GM23338 (cell line): ENCODE measurements around the gene CLDN6. TPM values are rescaled to one million over a fixed set of nuclear protein-coding genes. Genes with fewer than 3 reads are reported as not detected.

Experiments used
- ATAC-seq: fragments of 200-7000 bp; cut with Tn5 transposase; 3 replicates; pipeline ENCODE4 v1.9.1; 2020
- DNase-seq: peaks from one replicate; pipeline ENCODE4 v3.0.0-alpha.2; 2015; ENCODE audit warnings: low spot score
- H2AFZ ChIP-seq: fragments of 200-600 bp; sonication (generic); 2 replicates; pipeline ENCODE4 v1.8.0; 2016; ENCODE audit warnings: antibody characterized with exemption, mild to moderate bottlenecking, moderate library complexity
- H3F3A ChIP-seq: fragments of 200-600 bp; sonication (generic); replicated peaks from 2 replicates; pipeline ENCODE4 v1.8.0; 2017; ENCODE audit warnings: antibody characterized with exemption, mixed run types, low read depth
- H3K27ac ChIP-seq: fragments of 200-600 bp; sonication (generic); 2 replicates; pipeline ENCODE4 v1.6.1; 2016; ENCODE audit warnings: low read depth
- H3K27me3 ChIP-seq: fragments of 200-600 bp; sonication (generic); 2 replicates; pipeline ENCODE4 v1.8.0; 2016; ENCODE audit warnings: mild to moderate bottlenecking, mixed run types, moderate library complexity; ENCODE audit not compliant: insufficient read depth
- H3K36me3 ChIP-seq: fragments of 200-600 bp; sonication (generic); 2 replicates; pipeline ENCODE4 v1.8.0; 2016; ENCODE audit warnings: mild to moderate bottlenecking; ENCODE audit not compliant: insufficient read depth
- H3K4me1 ChIP-seq: fragments of 200-600 bp; sonication (generic); 2 replicates; pipeline ENCODE4 v1.8.0; 2016; ENCODE audit warnings: mild to moderate bottlenecking, moderate library complexity; ENCODE audit not compliant: insufficient read depth
- H3K4me2 ChIP-seq: fragments of 200-600 bp; sonication (generic); 2 replicates; pipeline ENCODE4 v1.7.1; 2017; ENCODE audit warnings: mixed run types
- H3K4me3 ChIP-seq: fragments of 200-600 bp; sonication (generic); 2 replicates; pipeline ENCODE4 v1.6.1; 2016; ENCODE audit warnings: mixed run types
- H3K79me2 ChIP-seq: fragments of 200-600 bp; sonication (generic); replicated peaks from 2 replicates; pipeline ENCODE4 v1.8.0; 2017; ENCODE audit warnings: mild to moderate bottlenecking; ENCODE audit not compliant: insufficient read depth
- H3K9me2 ChIP-seq: fragments of 200-600 bp; sonication (generic); 2 replicates; pipeline ENCODE4 v1.8.0; 2017; ENCODE audit not compliant: insufficient read depth
- H4K20me1 ChIP-seq: fragments of 200-600 bp; sonication (generic); replicated peaks from 2 replicates; pipeline ENCODE4 v1.8.0; 2017; ENCODE audit warnings: mild to moderate bottlenecking; ENCODE audit not compliant: insufficient read depth
- H3K27ac Mint-ChIP-seq: 2 replicates; pipeline ENCODE4 v1.8.0; 2020; ENCODE audit warnings: inconsistent platforms, mild to moderate bottlenecking, moderate library complexity, mixed read lengths
- H3K27me3 Mint-ChIP-seq: 3 replicates; pipeline ENCODE4 v1.8.0; 2022; ENCODE audit warnings: low read depth, mild to moderate bottlenecking, moderate library complexity, mixed read lengths, inconsistent platforms; ENCODE audit not compliant: insufficient read depth, poor library complexity
- H3K36me3 Mint-ChIP-seq: 3 replicates; pipeline ENCODE4 v1.8.0; 2021; ENCODE audit warnings: low read depth, mild to moderate bottlenecking, inconsistent platforms, moderate library complexity, mixed read lengths
- H3K4me1 Mint-ChIP-seq: 3 replicates; pipeline ENCODE4 v1.8.0; 2020; ENCODE audit warnings: mild to moderate bottlenecking, inconsistent platforms, mixed read lengths
- H3K4me3 Mint-ChIP-seq: 3 replicates; pipeline ENCODE4 v1.8.0; 2021; ENCODE audit warnings: moderate library complexity, mild to moderate bottlenecking, inconsistent platforms, mixed read lengths
- H3K9me3 Mint-ChIP-seq: 3 replicates; pipeline ENCODE4 v1.8.0; 2020; ENCODE audit warnings: moderate library complexity, mild to moderate bottlenecking, inconsistent platforms, mixed read lengths
- JUNB ChIP-seq: IDR thresholded peaks from one replicate; pipeline ENCODE4 v1.6.1; 2016; ENCODE audit warnings: antibody characterized with exemption; ENCODE audit not compliant: unreplicated experiment
- POLR2AphosphoS5 ChIP-seq: IDR thresholded peaks from 2 replicates; pipeline ENCODE4 v1.6.1; 2016; ENCODE audit warnings: antibody characterized with exemption, low read depth
- ZNF114 ChIP-seq: fragments of 250-450 bp; sonication (Bioruptor Pico); IDR thresholded peaks from 2 replicates; pipeline ENCODE4 v1.5.0; 2020; ENCODE audit warnings: mild to moderate bottlenecking, moderate library complexity
- ZNF331 ChIP-seq: fragments of 250-450 bp; sonication (Bioruptor Pico); IDR thresholded peaks from 2 replicates; pipeline ENCODE4 v1.5.0; 2020; ENCODE audit warnings: low read depth, mild to moderate bottlenecking, moderate library complexity
- polyA plus RNA-seq: library from polyadenylated mRNA; unstranded; fragments of >200 nt; fragmentation: Nextera tagmentation; extraction: Ambion mirVana; gene quantifications from 2 replicates; pipeline ENCODE4 v1.2.1, GENCODE V29; 2016
- total RNA-seq: library from RNA; depleted of rRNA; stranded (reverse); fragments of >200 nt; shearing (Covaris generic); gene quantifications from 2 replicates; pipeline ENCODE4 v1.2.3, GENCODE V29; 2014
- TF ChIP-seq, protein P1 (sequence below), 2 experiments: fragments of 200-600 bp in 1 of 2; sonication (generic) in 1 of 2; conservative IDR thresholded peaks; 2 replicates each; pipeline versions ENCODE4 v1.5.1 to v1.6.1; 2016 to 2017; ENCODE audit warnings: antibody characterized with exemption in 2 of 2, low read depth in 2 of 2, mild to moderate bottlenecking in 2 of 2, moderate library complexity in 1 of 2
- TF ChIP-seq, protein P2 (sequence below): IDR thresholded peaks from one replicate; pipeline ENCODE4 v1.6.1; 2018; ENCODE audit warnings: antibody characterized with exemption; ENCODE audit not compliant: unreplicated experiment

CLDN6 gene
- total and polyA plus RNA-seq, 2 experiments from 2014 or later = 537 to 1,028 TPM

DNA sequence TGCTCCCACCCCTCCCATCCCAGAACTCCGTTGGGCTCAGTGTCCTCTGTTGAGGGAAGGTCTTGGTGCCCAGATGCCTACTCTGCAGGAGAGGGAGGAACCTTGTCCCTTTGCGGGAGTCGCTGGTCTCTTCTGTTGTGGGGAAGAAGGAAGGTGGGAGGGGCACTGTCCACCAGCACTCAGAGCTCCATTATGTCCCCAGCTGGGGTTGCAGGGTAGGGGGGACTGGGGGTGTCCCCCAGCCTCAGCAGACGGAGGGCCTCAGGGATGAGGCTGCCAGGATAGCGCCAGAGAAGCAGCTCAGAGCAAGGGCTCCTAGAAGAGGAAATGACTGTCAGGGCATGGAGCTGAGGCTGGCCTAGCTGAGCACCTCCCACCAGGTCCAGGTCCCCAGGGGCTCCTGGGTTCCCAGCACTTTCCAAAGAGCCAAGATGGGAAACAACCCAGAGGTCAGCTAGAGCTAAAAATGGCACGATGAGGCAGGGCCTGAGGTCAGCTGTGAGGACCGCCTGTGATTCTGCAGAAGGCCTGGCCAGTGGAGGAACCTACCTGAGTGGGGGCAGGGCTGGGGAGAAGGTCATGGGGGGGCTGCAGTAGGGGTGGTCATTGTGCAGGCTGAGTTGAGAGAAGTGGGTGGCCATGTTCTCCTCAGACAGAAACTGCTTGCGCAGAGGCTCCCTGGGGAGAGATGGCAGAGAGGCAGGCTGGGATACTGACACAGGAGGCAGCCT, 4.9 kb upstream of the CLDN6 start:
- no peak for ATAC-seq
- Mint-ChIP-seq H3K27ac (peak overlapping the region; percentile 98), H3K4me3 (peak overlapping the region; percentile 96), H3K9me3 (no peaks in the 10 kb centered on the region; the same call in 1 of the 3 replicates), H3K4me1 (peaks cover 31% of the 10 kb centered on the region), H3K27me3 (peaks cover 48% of the 10 kb centered on the region), H3K36me3 (peaks cover 44% of the 10 kb centered on the region)
- no peaks in the 10 kb centered on the region; the same call in 1 of the 2 replicates for H3K27me3 ChIP-seq
- peak overlapping the region; percentile 97 for H3K4me2 ChIP-seq
- no peak overlapping the region for H2AFZ ChIP-seq
- peaks cover 60% of the 10 kb centered on the region for H3F3A ChIP-seq
- no peaks in the 10 kb centered on the region for H3K36me3 ChIP-seq
- no peak for DNase-seq
- H3K79me2 ChIP-seq = peaks cover 18% of the 10 kb centered on the region
- H3K4me1 ChIP-seq = peaks cover 37% of the 10 kb centered on the region
- H3K9me2 ChIP-seq = no peaks in the 10 kb centered on the region
- peak overlapping the region; percentile 85 for H3K4me3 ChIP-seq
- TF ChIP-seq POLR2AphosphoS5 (peak; percentile 58), JUNB (no peak)
- H3K27ac ChIP-seq = peak overlapping the region; percentile 99
- peaks cover 20% of the 10 kb centered on the region for H4K20me1 ChIP-seq

DNA sequence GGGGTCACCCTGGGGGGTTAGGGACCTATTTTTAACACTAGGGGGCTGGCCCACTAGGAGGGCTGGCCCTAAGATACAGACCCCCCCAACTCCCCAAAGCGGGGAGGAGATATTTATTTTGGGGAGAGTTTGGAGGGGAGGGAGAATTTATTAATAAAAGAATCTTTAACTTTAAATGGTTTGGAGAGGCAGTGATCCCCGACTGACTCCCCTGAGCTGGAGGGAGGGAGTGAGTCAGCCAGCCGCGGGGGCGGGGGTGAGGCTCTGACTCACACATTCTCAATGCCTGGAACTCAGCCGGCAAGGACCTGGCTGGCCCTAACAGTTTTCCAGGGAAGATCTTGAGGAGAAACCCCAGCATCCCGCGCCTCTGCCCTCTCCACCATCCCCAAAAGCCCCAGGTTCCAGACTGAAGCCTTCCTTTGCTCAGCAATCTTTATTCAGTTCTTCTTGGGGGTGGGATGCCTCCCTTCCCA, 4.3 kb upstream of the CLDN6 start:
- peak overlapping the region; percentile 98 for H3K27ac Mint-ChIP-seq
- H3K79me2 ChIP-seq = peaks cover 24% of the 10 kb centered on the region
- no peaks in the 10 kb centered on the region for H3K36me3 ChIP-seq
- peaks cover 54% of the 10 kb centered on the region for H3F3A ChIP-seq
- ATAC-seq (peak; percentile 1), DNase-seq (peak; percentile 91)
- no peaks in the 10 kb centered on the region; the same call in 1 of the 2 replicates for H3K27me3 ChIP-seq
- H3K4me1 Mint-ChIP-seq = peaks cover 27% of the 10 kb centered on the region
- H3K9me2 ChIP-seq = no peaks in the 10 kb centered on the region
- peak overlapping the region; percentile 85 for H3K4me3 ChIP-seq
- no peak overlapping the region for H2AFZ ChIP-seq
- H3K36me3 Mint-ChIP-seq = peaks cover 40% of the 10 kb centered on the region
- peaks cover 48% of the 10 kb centered on the region for H3K27me3 Mint-ChIP-seq
- TF ChIP-seq ZNF331 (CRISPR knock-in tag) = no peak
- no peak; the same call in 1 of the 2 replicates for TF ChIP-seq POLR2AphosphoS5
- no peak for TF ChIP-seq ZNF114 (CRISPR knock-in tag)
- peak overlapping the region; percentile 97 for H3K4me2 ChIP-seq
- peaks cover 21% of the 10 kb centered on the region for H4K20me1 ChIP-seq
- peak overlapping the region; percentile 99 for H3K27ac ChIP-seq
- H3K9me3 Mint-ChIP-seq = peaks cover under 1% of the 10 kb centered on the region; the same call in 2 of the 3 replicates
- peaks cover 32% of the 10 kb centered on the region for H3K4me1 ChIP-seq
- H3K4me3 Mint-ChIP-seq = peak overlapping the region; percentile 96

DNA sequence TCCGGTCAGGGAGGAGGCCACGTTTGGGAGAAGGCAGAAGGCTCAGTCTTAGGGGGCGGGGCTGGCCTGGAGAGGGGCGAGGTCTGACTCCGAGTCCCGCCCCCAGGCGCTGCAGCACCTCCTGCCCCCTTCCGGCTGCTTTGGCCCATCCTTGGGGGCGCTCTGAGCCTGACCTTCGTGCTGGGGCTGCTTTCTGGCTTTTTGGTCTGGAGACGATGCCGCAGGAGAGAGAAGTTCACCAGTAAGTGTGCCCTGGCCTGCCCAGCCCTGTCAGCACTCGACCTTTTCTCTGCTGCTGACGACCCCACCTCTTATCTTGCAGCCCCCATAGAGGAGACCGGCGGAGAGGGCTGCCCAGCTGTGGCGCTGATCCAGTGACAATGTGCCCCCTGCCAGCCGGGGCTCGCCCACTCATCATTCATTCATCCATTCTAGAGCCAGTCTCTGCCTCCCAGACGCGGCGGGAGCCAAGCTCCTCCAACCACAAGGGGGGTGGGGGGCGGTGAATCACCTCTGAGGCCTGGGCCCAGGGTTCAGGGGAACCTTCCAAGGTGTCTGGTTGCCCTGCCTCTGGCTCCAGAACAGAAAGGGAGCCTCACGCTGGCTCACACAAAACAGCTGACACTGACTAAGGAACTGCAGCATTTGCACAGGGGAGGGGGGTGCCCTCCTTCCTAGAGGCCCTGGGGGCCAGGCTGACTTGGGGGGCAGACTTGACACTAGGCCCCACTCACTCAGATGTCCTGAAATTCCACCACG, 3.6 kb upstream of the CLDN6 start:
- Histone ChIP-seq H3K79me2 (peaks cover 30% of the 10 kb centered on the region), H3K4me3 (peak overlapping the region; percentile 85), H2AFZ (no peak overlapping the region), H3K36me3 (no peaks in the 10 kb centered on the region), H3K9me2 (no peaks in the 10 kb centered on the region), H4K20me1 (peaks cover 27% of the 10 kb centered on the region), H3K4me2 (peak overlapping the region; percentile 97), H3F3A (peaks cover 54% of the 10 kb centered on the region), H3K4me1 (peaks cover 36% of the 10 kb centered on the region), H3K27me3 (no peaks in the 10 kb centered on the region; the same call in 1 of the 2 replicates), H3K27ac (peak overlapping the region; percentile 99)
- Mint-ChIP-seq H3K36me3 (peaks cover 40% of the 10 kb centered on the region), H3K27ac (peak overlapping the region; percentile 98), H3K27me3 (peaks cover 46% of the 10 kb centered on the region), H3K4me1 (peaks cover 30% of the 10 kb centered on the region), H3K9me3 (peaks cover 5% of the 10 kb centered on the region; the same call in 2 of the 3 replicates), H3K4me3 (peak overlapping the region; percentile 96)
- TF ChIP-seq, protein P1, sequence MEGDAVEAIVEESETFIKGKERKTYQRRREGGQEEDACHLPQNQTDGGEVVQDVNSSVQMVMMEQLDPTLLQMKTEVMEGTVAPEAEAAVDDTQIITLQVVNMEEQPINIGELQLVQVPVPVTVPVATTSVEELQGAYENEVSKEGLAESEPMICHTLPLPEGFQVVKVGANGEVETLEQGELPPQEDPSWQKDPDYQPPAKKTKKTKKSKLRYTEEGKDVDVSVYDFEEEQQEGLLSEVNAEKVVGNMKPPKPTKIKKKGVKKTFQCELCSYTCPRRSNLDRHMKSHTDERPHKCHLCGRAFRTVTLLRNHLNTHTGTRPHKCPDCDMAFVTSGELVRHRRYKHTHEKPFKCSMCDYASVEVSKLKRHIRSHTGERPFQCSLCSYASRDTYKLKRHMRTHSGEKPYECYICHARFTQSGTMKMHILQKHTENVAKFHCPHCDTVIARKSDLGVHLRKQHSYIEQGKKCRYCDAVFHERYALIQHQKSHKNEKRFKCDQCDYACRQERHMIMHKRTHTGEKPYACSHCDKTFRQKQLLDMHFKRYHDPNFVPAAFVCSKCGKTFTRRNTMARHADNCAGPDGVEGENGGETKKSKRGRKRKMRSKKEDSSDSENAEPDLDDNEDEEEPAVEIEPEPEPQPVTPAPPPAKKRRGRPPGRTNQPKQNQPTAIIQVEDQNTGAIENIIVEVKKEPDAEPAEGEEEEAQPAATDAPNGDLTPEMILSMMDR (conservative IDR thresholded peaks at IDR 0.05; ENCODE audit: low read depth in 2 of 2) = peak; percentile 54 to 72
- TF ChIP-seq, protein P2, sequence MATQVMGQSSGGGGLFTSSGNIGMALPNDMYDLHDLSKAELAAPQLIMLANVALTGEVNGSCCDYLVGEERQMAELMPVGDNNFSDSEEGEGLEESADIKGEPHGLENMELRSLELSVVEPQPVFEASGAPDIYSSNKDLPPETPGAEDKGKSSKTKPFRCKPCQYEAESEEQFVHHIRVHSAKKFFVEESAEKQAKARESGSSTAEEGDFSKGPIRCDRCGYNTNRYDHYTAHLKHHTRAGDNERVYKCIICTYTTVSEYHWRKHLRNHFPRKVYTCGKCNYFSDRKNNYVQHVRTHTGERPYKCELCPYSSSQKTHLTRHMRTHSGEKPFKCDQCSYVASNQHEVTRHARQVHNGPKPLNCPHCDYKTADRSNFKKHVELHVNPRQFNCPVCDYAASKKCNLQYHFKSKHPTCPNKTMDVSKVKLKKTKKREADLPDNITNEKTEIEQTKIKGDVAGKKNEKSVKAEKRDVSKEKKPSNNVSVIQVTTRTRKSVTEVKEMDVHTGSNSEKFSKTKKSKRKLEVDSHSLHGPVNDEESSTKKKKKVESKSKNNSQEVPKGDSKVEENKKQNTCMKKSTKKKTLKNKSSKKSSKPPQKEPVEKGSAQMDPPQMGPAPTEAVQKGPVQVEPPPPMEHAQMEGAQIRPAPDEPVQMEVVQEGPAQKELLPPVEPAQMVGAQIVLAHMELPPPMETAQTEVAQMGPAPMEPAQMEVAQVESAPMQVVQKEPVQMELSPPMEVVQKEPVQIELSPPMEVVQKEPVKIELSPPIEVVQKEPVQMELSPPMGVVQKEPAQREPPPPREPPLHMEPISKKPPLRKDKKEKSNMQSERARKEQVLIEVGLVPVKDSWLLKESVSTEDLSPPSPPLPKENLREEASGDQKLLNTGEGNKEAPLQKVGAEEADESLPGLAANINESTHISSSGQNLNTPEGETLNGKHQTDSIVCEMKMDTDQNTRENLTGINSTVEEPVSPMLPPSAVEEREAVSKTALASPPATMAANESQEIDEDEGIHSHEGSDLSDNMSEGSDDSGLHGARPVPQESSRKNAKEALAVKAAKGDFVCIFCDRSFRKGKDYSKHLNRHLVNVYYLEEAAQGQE = no peak
- peak; percentile 97 for DNase-seq
- peak; percentile 27 for ATAC-seq
